Omental fat pad (tissue), 4 donors: ENCODE data around the gene TALDO1. TPM values are rescaled to one million over a fixed set of nuclear protein-coding genes. Genes with fewer than 3 reads are reported as not detected.
"Not testable (repeated sequence)": the region's sequence is repeated elsewhere in the genome, so short reads cannot be mapped to it uniquely, and the experiment has no call there.

Source experiments
- ATAC-seq: fragments of 150-250 bp; one replicate; pipeline ENCODE4 v1.9.1; 2016; ENCODE audit warnings: mild to moderate bottlenecking, moderate library complexity; ENCODE audit not compliant: low FRiP score
- DNase-seq: peaks from one replicate; pipeline ENCODE4 v3.0.0-alpha.2; 2019; ENCODE audit warnings: low spot score
- CTCF ChIP-seq, 3 donors: fragments of 450-650 bp; IDR thresholded peaks; one replicate each; pipeline ENCODE4 v1.5.1; 2016 to 2017; ENCODE audit warnings: antibody characterized with exemption in 3 of 3, mild to moderate bottlenecking in 3 of 3, moderate library complexity in 2 of 3
- total RNA-seq, 4 donors: library from RNA; depleted of rRNA; stranded (reverse); fragments of >200 nt; gene quantifications; one replicate each; pipeline ENCODE4 v1.1.0, GENCODE V29; 2016

Gene TALDO1
- total RNA-seq, 4 donors from 2014 or later, result 183 to 295 (median 239) TPM

- ATAC-seq (no peak), DNase-seq (no peak)
- TF ChIP-seq CTCF (IDR thresholded peaks at IDR 0.05), result no peak
These were observed 18.3 kb upstream of the TALDO1 start for GRCh38 chr11:728901-729491.

DNA sequence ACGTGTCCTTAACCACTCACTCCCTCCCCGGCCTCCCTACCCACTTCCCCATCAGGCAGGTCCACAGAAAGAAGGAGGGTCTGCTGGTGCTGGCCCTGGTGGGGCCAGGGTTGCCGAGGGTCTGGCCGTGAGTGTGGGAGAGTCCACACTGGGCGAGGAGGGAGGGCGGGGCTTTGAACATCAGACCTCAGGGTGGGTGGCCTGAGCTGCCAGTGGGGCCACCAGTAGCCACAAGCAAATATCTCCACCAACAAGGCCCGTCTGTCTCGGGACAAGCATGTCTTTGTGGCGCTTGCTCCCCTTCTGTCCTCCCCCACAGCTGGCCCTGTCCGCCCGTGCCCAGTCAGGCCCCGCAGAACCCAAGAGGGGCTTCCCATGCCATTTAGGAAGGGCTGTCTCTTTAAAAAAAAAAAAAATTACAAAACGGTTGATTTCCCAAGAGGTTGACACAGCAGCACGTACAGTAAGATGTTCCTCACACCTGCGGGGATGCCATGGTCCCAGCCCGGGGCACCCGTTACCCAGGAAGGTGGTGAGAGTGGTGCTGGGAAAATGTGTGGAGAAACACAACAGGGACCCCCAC lies 17.7 kb upstream of the TALDO1 start:
- no peak for DNase-seq
- no peak for TF ChIP-seq CTCF (IDR thresholded peaks at IDR 0.05)
- ATAC-seq, result no peak

GRCh38 chr11:733072-733471 lies 14.2 kb upstream of the TALDO1 start:
- ATAC-seq, result no peak
- no peak for TF ChIP-seq CTCF (IDR thresholded peaks at IDR 0.05)
- DNase-seq, result no peak

- not testable (repeated sequence) for DNase-seq, ATAC-seq
These were observed 12.7 kb upstream of the TALDO1 start for GRCh38 chr11:734541-734940.

DNA sequence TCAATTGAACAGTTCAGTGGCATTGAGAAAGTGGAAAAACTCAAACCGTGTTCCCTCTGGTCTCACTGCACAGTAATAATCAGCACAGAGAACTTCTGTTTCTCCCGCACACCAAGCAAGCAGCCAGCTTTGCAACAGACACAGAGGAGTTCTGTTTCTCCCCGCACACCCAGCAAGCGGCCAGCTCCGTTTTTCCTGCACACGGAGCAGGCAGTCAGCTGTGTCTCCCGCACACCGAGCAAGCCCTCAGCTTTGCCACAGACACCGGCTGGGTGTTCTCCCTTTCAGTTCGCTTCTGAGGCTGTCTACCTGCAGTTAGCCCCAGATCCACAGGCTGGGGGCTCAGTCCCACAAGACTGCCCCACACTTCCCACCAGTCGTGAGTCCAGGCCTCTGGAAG lies 9.9 kb upstream of the TALDO1 start:
- DNase-seq (no peak), ATAC-seq (no peak)

DNA sequence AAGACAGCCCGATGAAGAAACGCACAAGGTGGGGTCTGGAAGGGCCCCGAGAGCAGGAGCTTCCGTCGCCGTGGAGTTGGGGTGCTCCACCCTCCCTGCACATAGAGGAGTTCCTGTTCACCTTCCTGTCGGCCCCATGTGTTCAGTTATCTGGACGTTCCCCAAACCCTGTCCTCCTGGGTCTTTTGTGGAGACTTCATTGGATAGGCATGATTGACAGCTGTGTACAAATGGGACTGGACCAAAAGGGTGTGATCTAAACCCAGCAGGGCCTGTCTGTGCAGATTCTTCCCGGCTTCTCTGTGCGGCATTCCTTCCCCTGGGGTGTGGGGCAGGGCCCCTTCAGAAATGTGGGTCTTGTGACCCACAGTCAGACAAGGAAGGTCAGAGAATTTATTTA lies 9.4 kb upstream of the TALDO1 start:
- ATAC-seq, DNase-seq: not testable (repeated sequence)

More for the DNA sequence above, 9.9 kb upstream of the TALDO1 start:
- TF ChIP-seq CTCF (IDR thresholded peaks at IDR 0.05), result no peak

- ATAC-seq, result no peak
- TF ChIP-seq CTCF (IDR thresholded peaks at IDR 0.05), result no peak
These were observed 5.1 kb upstream of the TALDO1 start for GRCh38 chr11:742156-742546.

GRCh38 chr11:742571-743201 lies 4.6 kb upstream of the TALDO1 start:
- DNase-seq, result no peak
- ATAC-seq, result no peak
- no peak for TF ChIP-seq CTCF (IDR thresholded peaks at IDR 0.05)

More at GRCh38 chr11:742156-742546, 5.1 kb upstream of the TALDO1 start:
- no peak for DNase-seq
